Measurements from ENCODE around the gene GZMM.

GZMM gene

DNA sequence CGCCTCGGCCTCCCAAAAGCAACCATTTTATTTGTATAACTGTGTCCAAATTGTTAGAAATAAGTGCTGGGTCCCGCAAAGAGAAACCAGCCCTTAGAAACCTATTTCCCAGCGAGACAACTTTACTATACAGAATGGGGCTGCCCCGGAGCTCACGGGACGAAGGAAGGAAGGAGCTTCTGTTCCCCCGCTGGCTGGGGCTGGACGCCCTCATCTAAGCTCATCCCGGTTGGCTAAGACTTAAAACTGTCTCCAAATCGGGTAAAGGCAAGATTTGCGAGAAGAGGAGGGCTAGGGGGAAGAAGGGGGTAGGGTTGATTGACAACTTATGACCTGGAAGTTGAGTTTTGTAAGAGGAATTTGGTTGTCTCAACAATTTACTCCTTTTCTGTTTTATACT is 16.3 kb downstream of the GZMM start:
- H3K27ac ChIP-seq (ENCODE audit: low read length) = no peak overlapping the region

DNA sequence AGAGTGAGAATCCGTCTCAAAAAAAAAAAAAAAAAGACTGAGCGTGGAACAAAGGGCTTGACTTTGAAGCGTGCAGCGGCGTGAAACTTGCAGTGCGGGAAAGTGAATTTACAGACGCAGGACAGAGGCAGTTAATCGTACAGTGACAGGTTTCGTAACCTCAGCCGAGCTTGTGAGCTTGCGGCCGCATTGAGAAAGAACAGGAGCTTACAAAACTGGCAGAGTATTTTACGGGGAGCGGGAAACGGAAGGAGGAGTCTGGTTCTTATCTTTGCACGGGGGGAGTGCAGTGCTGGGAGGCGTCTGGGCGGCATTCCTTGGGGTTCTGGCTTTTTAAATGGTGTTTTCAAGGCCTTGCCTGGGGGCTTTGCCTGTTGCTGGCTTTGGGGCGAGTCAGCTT is 22.6 kb downstream of the GZMM start:
- no peak overlapping the region for H3K4me3 ChIP-seq (ENCODE audit: low read depth in 1 of 2, low read length in 2 of 2)
- H3K27me3 ChIP-seq (ENCODE audit: low read depth, low read length) = no peaks in the 10 kb centered on the region
- no peaks in the 10 kb centered on the region for H3K9me3 ChIP-seq (ENCODE audit: control insufficient read depth in 1 of 2, low read length in 2 of 2)
- H3K36me3 ChIP-seq (ENCODE audit: control insufficient read depth in 1 of 2, insufficient read depth in 2 of 2, low read length in 2 of 2) = no peaks in the 10 kb centered on the region
- peaks cover 3 to 4% of the 10 kb centered on the region in 2 donors for H3K4me1 ChIP-seq (ENCODE audit: control insufficient read depth in 1 of 2, insufficient read depth in 2 of 2, low read length in 2 of 2)
- peak overlapping the region; percentile 45 for H3K27ac ChIP-seq (ENCODE audit: low read length)

More for the DNA sequence above, 16.3 kb downstream of the GZMM start:
- Histone ChIP-seq H3K27me3 (ENCODE audit: low read depth, low read length) (no peaks in the 10 kb centered on the region), H3K9me3 (ENCODE audit: control insufficient read depth in 1 of 2, low read length in 2 of 2) (no peaks in the 10 kb centered on the region), H3K4me1 (ENCODE audit: control insufficient read depth in 1 of 2, insufficient read depth in 2 of 2, low read length in 2 of 2) (peaks cover 0 to 8% of the 10 kb centered on the region in 2 donors), H3K36me3 (ENCODE audit: control insufficient read depth in 1 of 2, insufficient read depth in 2 of 2, low read length in 2 of 2) (no peaks in the 10 kb centered on the region), H3K4me3 (ENCODE audit: low read depth in 1 of 2, low read length in 2 of 2) (no peak overlapping the region)

DNA sequence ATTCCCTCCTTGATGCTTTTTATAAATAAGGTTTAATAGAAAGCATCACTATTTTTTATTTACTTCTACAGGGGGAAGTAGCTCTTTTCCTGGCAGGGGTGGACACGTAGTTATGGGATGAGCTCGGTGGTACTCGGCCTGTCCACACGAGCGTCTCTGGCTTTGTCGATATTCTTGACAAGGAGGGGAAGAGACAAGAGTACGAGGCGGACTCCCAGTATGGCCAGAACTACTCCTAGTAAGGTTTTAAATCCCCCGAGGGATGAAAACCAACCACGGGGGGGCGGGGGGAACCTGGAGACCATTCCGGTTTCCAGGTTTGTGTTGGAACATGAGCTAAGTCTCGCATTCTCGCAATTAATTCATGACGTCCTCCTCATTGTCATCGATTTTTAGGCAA is 23.0 kb downstream of the GZMM start:
- H3K9me3 ChIP-seq (ENCODE audit: control insufficient read depth in 1 of 2, low read length in 2 of 2) = no peaks in the 10 kb centered on the region
- H3K4me1 ChIP-seq (ENCODE audit: control insufficient read depth in 1 of 2, insufficient read depth in 2 of 2, low read length in 2 of 2) = peaks cover 3 to 4% of the 10 kb centered on the region in 2 donors
- no peaks in the 10 kb centered on the region for H3K36me3 ChIP-seq (ENCODE audit: control insufficient read depth in 1 of 2, insufficient read depth in 2 of 2, low read length in 2 of 2)
- no peaks in the 10 kb centered on the region for H3K27me3 ChIP-seq (ENCODE audit: low read depth, low read length)
- H3K4me3 ChIP-seq (ENCODE audit: low read depth in 1 of 2, low read length in 2 of 2) = no peak overlapping the region
- H3K27ac ChIP-seq (ENCODE audit: low read length) = peak overlapping the region; percentile 45

DNA sequence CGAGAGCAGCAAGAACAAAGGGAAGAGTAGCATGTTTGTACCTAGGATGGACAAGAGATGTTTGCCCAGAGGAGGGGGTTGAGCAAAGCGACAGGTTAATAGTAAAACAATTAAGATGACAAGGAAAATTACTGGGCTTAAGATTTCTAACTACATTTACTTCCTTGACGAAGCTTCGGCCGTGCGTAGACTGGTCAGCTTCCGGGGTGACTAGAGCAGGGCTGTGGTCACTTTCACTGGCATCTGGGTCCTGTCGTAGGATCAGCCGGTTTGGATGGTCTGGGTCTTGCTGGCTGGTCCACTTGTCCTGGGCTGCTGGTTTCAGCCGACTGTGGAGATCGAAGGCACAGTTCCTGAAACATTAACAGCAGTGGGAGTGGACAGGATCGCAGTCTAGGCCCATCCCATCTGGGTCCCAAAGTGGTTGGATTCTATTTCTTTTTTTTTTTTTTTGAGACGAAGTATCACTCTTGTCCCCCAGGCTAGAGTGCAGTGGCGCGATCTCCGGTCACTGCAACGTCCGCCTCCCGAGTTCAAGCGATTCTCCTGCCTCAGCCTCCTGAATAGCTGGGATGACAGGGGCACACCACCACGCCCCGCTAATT is 23.5 kb downstream of the GZMM start:
- peak overlapping the region; percentile 45 for H3K27ac ChIP-seq (ENCODE audit: low read length)
- no peaks in the 10 kb centered on the region for H3K27me3 ChIP-seq (ENCODE audit: low read depth, low read length)
- no peak overlapping the region for H3K4me3 ChIP-seq (ENCODE audit: low read depth in 1 of 2, low read length in 2 of 2)

DNA sequence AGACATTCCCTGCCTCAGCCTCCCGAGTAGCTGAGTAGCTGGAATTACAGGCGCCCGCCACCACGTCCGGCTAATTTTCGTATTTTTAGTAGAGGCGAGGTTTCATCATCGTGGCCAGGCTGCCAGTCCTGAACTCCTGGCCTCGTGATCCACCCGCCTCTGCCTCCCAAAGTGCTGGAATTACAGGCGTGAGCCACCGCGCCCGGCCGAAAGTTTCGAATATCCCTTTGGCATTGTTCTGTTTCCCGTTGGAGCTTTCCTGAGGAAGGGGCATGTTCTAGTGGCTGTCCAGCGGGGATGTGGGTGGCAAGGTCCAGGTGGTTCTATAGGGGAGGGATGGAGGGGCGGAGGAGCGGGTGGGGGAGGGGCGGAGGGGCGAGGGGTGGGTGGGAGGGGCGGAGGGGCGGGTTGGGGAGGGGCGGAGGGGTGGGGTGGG is 26.4 kb downstream of the GZMM start:
- Histone ChIP-seq H3K36me3 (ENCODE audit: control insufficient read depth in 1 of 2, insufficient read depth in 2 of 2, low read length in 2 of 2) (no peaks in the 10 kb centered on the region), H3K27me3 (ENCODE audit: low read depth, low read length) (no peaks in the 10 kb centered on the region), H3K27ac (ENCODE audit: low read length) (no peak overlapping the region), H3K4me1 (ENCODE audit: control insufficient read depth in 1 of 2, insufficient read depth in 2 of 2, low read length in 2 of 2) (peaks cover 10 to 25% of the 10 kb centered on the region in 2 donors), H3K4me3 (ENCODE audit: low read depth in 1 of 2, low read length in 2 of 2) (no peak overlapping the region), H3K9me3 (ENCODE audit: control insufficient read depth in 1 of 2, low read length in 2 of 2) (no peaks in the 10 kb centered on the region)

More for the DNA sequence above, 23.5 kb downstream of the GZMM start:
- Histone ChIP-seq H3K4me1 (ENCODE audit: control insufficient read depth in 1 of 2, insufficient read depth in 2 of 2, low read length in 2 of 2) (peaks cover 3 to 4% of the 10 kb centered on the region in 2 donors), H3K9me3 (ENCODE audit: control insufficient read depth in 1 of 2, low read length in 2 of 2) (no peaks in the 10 kb centered on the region), H3K36me3 (ENCODE audit: control insufficient read depth in 1 of 2, insufficient read depth in 2 of 2, low read length in 2 of 2) (no peaks in the 10 kb centered on the region)

DNA sequence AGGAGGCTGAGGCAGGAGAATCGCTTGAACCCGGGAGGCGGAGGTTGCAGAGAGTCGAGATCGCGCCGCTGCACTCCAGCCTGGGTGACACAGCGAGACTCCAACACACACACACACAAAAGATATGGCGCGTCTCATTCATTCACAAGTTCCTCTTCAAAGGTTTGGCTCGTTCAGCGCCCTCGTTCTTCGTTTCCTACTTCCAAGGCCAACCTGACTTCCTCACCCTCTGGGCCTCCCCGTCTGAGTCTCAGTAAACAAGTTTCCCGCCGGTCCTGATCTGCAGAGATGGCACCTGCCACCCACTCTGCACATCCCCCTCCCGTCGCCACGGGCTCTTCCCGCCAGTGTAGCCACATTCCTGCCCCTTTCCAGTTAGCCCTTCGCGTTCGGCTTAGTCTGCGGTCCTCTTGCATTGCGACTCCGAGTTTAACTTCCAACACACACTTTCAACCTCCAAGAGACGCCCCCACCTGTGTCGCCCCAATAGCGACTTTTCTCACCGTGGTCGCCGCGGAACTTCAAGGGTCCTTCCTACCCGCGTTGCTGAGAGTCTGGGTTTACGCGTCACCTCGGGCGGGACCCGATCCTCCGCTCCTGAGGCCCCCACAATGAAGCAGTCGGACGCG is 27.2 kb downstream of the GZMM start:
- peak overlapping the region; percentile 80 for H3K27ac ChIP-seq (ENCODE audit: low read length)
- peaks cover 10 to 30% of the 10 kb centered on the region in 2 donors for H3K4me1 ChIP-seq (ENCODE audit: control insufficient read depth in 1 of 2, insufficient read depth in 2 of 2, low read length in 2 of 2)
- peak overlapping the region; percentile 60 to 61 for H3K4me3 ChIP-seq (ENCODE audit: low read depth in 1 of 2, low read length in 2 of 2)
- no peaks in the 10 kb centered on the region for H3K27me3 ChIP-seq (ENCODE audit: low read depth, low read length)
- no peaks in the 10 kb centered on the region for H3K36me3 ChIP-seq (ENCODE audit: control insufficient read depth in 1 of 2, insufficient read depth in 2 of 2, low read length in 2 of 2)
- no peaks in the 10 kb centered on the region for H3K9me3 ChIP-seq (ENCODE audit: control insufficient read depth in 1 of 2, low read length in 2 of 2)

DNA sequence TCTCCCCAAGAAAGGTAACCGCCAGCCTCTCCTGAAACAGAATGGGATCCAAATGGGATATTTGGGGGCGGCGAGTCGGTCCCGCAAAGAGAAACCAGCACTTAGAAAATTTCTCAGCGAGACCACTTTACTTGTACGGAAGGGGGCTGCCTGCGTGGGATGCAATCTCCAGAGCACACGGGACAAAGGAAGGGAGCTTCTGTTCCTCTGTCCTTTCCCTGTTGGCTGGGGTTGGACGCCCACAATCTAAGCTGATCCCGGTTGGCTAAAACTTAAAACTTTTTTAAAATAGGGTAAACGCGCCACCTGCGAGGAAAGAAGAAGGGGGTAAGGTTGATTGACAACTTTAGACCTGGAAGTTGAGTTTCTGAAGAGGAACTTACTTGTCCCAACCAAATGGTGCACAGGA is 27.7 kb downstream of the GZMM start:
- H3K4me3 ChIP-seq (ENCODE audit: low read depth in 1 of 2, low read length in 2 of 2) = peak overlapping the region; percentile 60 to 61
- no peaks in the 10 kb centered on the region for H3K9me3 ChIP-seq (ENCODE audit: control insufficient read depth in 1 of 2, low read length in 2 of 2)
- peak overlapping the region; percentile 80 for H3K27ac ChIP-seq (ENCODE audit: low read length)
- no peaks in the 10 kb centered on the region for H3K36me3 ChIP-seq (ENCODE audit: control insufficient read depth in 1 of 2, insufficient read depth in 2 of 2, low read length in 2 of 2)
- H3K27me3 ChIP-seq (ENCODE audit: low read depth, low read length) = no peaks in the 10 kb centered on the region
- peaks cover 10 to 33% of the 10 kb centered on the region in 2 donors for H3K4me1 ChIP-seq (ENCODE audit: control insufficient read depth in 1 of 2, insufficient read depth in 2 of 2, low read length in 2 of 2)

DNA sequence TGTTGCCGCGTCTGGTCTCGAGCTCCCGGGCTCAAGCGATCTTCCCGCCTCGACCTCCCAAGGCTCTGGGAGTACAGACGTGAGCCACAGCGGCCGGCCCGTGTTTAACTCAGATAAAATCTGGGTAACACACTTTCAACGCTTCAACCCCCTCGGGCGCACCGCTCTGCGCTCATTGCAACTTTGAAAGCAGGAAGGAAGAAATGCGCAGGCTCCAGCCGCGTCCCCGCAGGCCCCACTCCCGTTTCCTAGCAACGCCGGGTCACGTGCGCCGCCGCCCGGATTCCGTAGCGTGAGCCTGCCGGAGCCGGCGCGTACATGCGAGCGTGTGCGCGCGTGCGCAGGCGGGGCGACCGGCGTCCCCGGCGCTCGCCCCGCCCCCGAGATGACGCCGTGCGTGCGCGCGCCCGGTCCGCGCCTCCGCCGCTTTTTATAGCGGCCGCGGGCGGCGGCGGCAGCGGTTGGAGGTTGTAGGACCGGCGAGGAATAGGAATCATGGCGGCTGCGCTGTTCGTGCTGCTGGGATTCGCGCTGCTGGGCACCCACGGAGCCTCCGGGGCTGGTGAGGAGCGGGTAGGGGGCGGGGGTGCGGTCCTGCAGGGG is 28.4 kb downstream of the GZMM start, which contains the start of gene BSG:
TSS of gene BSG (plus strand) at position 457 of the 603 bp plus-strand sequence. CDS start at position 496, 39 bp downstream.
- Histone ChIP-seq H3K27ac (ENCODE audit: low read length) (peak within 1 kb of the TSS; percentile 80), H3K9me3 (ENCODE audit: control insufficient read depth in 1 of 2, low read length in 2 of 2) (no peaks in the 10 kb centered on the region), H3K36me3 (ENCODE audit: control insufficient read depth in 1 of 2, insufficient read depth in 2 of 2, low read length in 2 of 2) (no peaks in the 10 kb centered on the region), H3K4me1 (ENCODE audit: control insufficient read depth in 1 of 2, insufficient read depth in 2 of 2, low read length in 2 of 2) (peaks cover 10 to 33% of the 10 kb centered on the region in 2 donors), H3K27me3 (ENCODE audit: low read depth, low read length) (no peaks in the 10 kb centered on the region), H3K4me3 (ENCODE audit: low read depth in 1 of 2, low read length in 2 of 2) (peak within 1 kb of the TSS; percentile 87 to 96)

DNA sequence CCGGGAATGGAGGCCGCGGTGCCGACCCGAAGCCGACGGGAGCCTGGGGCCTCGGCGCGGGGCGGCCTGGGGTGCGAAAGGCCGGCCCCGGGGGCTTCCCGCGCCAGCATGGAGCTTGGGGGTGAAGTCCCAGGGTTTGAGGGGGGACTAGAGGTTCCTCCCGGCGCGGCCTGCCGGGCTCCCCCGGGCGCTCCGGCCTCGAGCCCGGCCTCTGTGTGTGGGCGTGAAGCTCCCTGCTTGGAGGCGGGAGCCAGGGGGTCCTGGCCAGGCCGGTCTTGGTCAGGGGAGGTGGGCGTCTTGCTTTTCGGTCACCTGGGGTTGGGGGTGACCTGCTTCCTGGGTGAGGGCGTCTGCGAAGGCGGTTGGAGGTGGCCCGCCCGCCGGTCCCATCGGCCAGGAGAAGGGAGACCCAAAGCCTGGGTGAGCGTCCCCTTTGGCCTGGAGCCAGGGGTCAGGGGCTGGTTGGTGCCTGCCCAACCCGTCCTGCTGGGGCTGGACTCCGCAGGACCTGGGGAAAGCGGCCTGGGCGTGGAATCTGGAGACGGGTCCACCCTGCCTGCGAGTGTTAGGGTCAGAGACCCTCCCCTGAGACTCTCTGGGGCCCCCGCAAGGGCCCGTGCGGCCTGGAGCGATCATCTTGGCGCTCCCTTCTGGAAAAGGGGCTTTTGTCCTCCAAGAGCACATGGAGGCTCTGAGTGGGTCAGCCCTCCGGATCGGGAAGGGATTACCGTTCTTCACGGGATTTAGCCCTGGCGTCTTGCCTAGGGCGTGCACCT is 29.1 kb downstream of the GZMM start:
- peaks cover 10 to 33% of the 10 kb centered on the region in 2 donors for H3K4me1 ChIP-seq (ENCODE audit: control insufficient read depth in 1 of 2, insufficient read depth in 2 of 2, low read length in 2 of 2)
- H3K4me3 ChIP-seq (ENCODE audit: low read depth in 1 of 2, low read length in 2 of 2) = peak overlapping the region; percentile 87 to 96
- H3K27me3 ChIP-seq (ENCODE audit: low read depth, low read length) = no peaks in the 10 kb centered on the region
- peaks cover 0 to 3% of the 10 kb centered on the region in 2 donors for H3K36me3 ChIP-seq (ENCODE audit: control insufficient read depth in 1 of 2, insufficient read depth in 2 of 2, low read length in 2 of 2)
- H3K9me3 ChIP-seq (ENCODE audit: control insufficient read depth in 1 of 2, low read length in 2 of 2) = no peaks in the 10 kb centered on the region
- H3K27ac ChIP-seq (ENCODE audit: low read length) = peak overlapping the region; percentile 51

DNA sequence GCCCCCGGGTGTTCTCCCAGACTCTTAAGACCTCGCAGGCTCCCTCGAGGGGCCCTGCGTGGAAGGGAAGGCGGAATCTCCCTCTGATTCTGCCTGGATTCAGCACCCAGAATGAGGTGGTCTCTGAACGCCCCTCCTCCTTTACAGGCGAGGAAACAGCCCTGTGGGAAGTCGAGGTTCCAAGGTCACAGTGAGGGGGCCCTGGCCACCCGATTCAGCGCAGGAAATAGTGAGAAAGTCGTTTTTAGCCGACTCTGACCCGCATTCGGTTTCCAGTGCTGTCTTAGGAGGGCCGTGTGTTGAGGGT is 29.6 kb downstream of the GZMM start:
- peaks cover 10 to 33% of the 10 kb centered on the region in 2 donors for H3K4me1 ChIP-seq (ENCODE audit: control insufficient read depth in 1 of 2, insufficient read depth in 2 of 2, low read length in 2 of 2)
- peak overlapping the region; percentile 51 for H3K27ac ChIP-seq (ENCODE audit: low read length)
- peak overlapping the region; percentile 87 to 96 for H3K4me3 ChIP-seq (ENCODE audit: low read depth in 1 of 2, low read length in 2 of 2)
- no peaks in the 10 kb centered on the region for H3K27me3 ChIP-seq (ENCODE audit: low read depth, low read length)
- H3K9me3 ChIP-seq (ENCODE audit: control insufficient read depth in 1 of 2, low read length in 2 of 2) = no peaks in the 10 kb centered on the region
- peaks cover 0 to 7% of the 10 kb centered on the region in 2 donors for H3K36me3 ChIP-seq (ENCODE audit: control insufficient read depth in 1 of 2, insufficient read depth in 2 of 2, low read length in 2 of 2)
